GM19395 (cell line): Measurements from ENCODE around the gene NOS2.
"Not testable (repeated sequence)": the region's sequence is repeated elsewhere in the genome, so short reads cannot be mapped to it uniquely, and the experiment has no call there.

Experiments
- ATAC-seq: cut with Tn5 transposase; IDR thresholded peaks from one replicate; pipeline ENCODE4 v1.9.1; 2021; ENCODE audit warnings: mild to moderate bottlenecking, moderate library complexity; ENCODE audit not compliant: unreplicated experiment

NOS2 gene

GRCh38 chr17:27800522-27800921 is at the start of gene NOS2:
NOS2 (minus strand) TSS chr17:27800529; CDS start chr17:27798809, 1,720 bp downstream.
- no peak for ATAC-seq

GRCh38 chr17:27849474-27850185 is 49.3 kb upstream of the NOS2 start:
- no peak for ATAC-seq

GRCh38 chr17:27848931-27849330 is 48.6 kb upstream of the NOS2 start:
- no peak for ATAC-seq

- ATAC-seq, result not testable (repeated sequence)
These were observed 46.5 kb upstream of the NOS2 start for GRCh38 chr17:27846808-27847307.

GRCh38 chr17:27846042-27846655 is 45.8 kb upstream of the NOS2 start:
- ATAC-seq, result no peak

- no peak for ATAC-seq
These were observed 45.1 kb upstream of the NOS2 start for GRCh38 chr17:27845264-27846041.

- ATAC-seq, result no peak
These were observed 40.4 kb upstream of the NOS2 start for GRCh38 chr17:27840688-27841087.

- ATAC-seq, result not testable (repeated sequence)
These were observed 40.0 kb upstream of the NOS2 start for GRCh38 chr17:27840406-27840678.

- not testable (repeated sequence) for ATAC-seq
These were observed 39.5 kb upstream of the NOS2 start for GRCh38 chr17:27839571-27840405.

GRCh38 chr17:27838607-27839006 is 38.3 kb upstream of the NOS2 start:
- ATAC-seq, result not testable (repeated sequence)

- not testable (repeated sequence) for ATAC-seq
These were observed 37.4 kb upstream of the NOS2 start for GRCh38 chr17:27837769-27838168.

GRCh38 chr17:27836651-27837050 is 36.3 kb upstream of the NOS2 start:
- no peak for ATAC-seq

GRCh38 chr17:27834571-27834970 is 34.2 kb upstream of the NOS2 start:
- ATAC-seq, result no peak

GRCh38 chr17:27832831-27833230 is 32.5 kb upstream of the NOS2 start:
- ATAC-seq, result no peak

- not testable (repeated sequence) for ATAC-seq
These were observed 29.6 kb upstream of the NOS2 start for GRCh38 chr17:27829888-27830287.

- ATAC-seq, result not testable (repeated sequence)
These were observed 28.9 kb upstream of the NOS2 start for GRCh38 chr17:27829143-27829711.

GRCh38 chr17:27825459-27825858 is 25.1 kb upstream of the NOS2 start:
- ATAC-seq, result no peak

GRCh38 chr17:27824745-27825144 is 24.4 kb upstream of the NOS2 start:
- ATAC-seq, result no peak

GRCh38 chr17:27824176-27824715 is 23.9 kb upstream of the NOS2 start:
- no peak for ATAC-seq

GRCh38 chr17:27822108-27822507 is 21.8 kb upstream of the NOS2 start:
- not testable (repeated sequence) for ATAC-seq
